A549 (cell line): Measurements from ENCODE around the gene ELF4. TPM values are rescaled to one million over a fixed set of nuclear protein-coding genes. Genes with fewer than 3 reads are reported as not detected.
A peak's percentile ranks its signal among the peaks of the same experiment; 100 is the strongest.

ENCODE experiments used
- ATAC-seq, 2 experiments: fragments of 200-7000 bp in 1 of 2; fragments of >200 bp in 1 of 2; cut with Nextera tagmentation in 1 of 2; cut with Tn5 transposase in 1 of 2; 3 replicates each; pipeline versions ENCODE4 v1.8.0 to v1.9.1; 2018 to 2020; ENCODE audit warnings: mild to moderate bottlenecking in 1 of 2, moderate library complexity in 1 of 2
- CTCF ChIA-PET: fragments of 300-600 bp; sonication (Branson Sonifier 250); formaldehyde crosslinking; extraction: SDS; loops from one replicate; lab custom pipeline; 2021; ENCODE audit warnings: antibody characterized with exemption, inconsistent platforms; lab: Yijun Ruan, JAX
- POLR2A ChIA-PET: fragments of 350-600 bp; formaldehyde crosslinking; extraction: SDS; loops from one replicate; lab custom pipeline; 2021; ENCODE audit warnings: antibody characterized with exemption, inconsistent platforms; lab: Yijun Ruan, JAX
- DNase-seq, 2 experiments: peaks; one replicate each; pipeline versions ENCODE4 v3.0.0 to v3.0.0-alpha.2; 2011 to 2016; ENCODE audit warnings: low read depth in 1 of 2, low spot score in 1 of 2
- FAIRE-seq: peaks from 2 replicates; lab custom pipeline; 2011; peaks lifted over from hg19 to GRCh38; lab: Jason Lieb, UNC
- H3K27ac ChIP-seq, 2 experiments: fragments of >200 bp; sonication (Bioruptor Twin); formaldehyde crosslinking; 3 replicates each; pipeline ENCODE4 v1.5.1; 2016 to 2017
- H3K4me1 ChIP-seq: fragments of >200 bp; sonication (Bioruptor Twin); formaldehyde crosslinking; 3 replicates; pipeline ENCODE4 v1.6.1; 2016
- H3K4me2 ChIP-seq: fragments of >200 bp; sonication (Bioruptor Twin); formaldehyde crosslinking; 3 replicates; pipeline ENCODE4 v1.6.1; 2016
- H3K4me3 ChIP-seq: fragments of >200 bp; sonication (Bioruptor Twin); formaldehyde crosslinking; 3 replicates; pipeline ENCODE4 v1.5.1; 2016
- H3K9me3 ChIP-seq: fragments of >200 bp; sonication (Bioruptor Twin); formaldehyde crosslinking; 3 replicates; pipeline ENCODE4 v1.6.1; 2016
- CBX8 ChIP-seq: fragments of 200-600 bp; sonication (generic); IDR thresholded peaks from 2 replicates; pipeline ENCODE4 v1.6.1; 2016
- FOSL2 ChIP-seq, 2 experiments: fragments of 450-650 bp in 1 of 2; fragments of >200 bp in 1 of 2; sonication (Bioruptor Twin) in 1 of 2; formaldehyde crosslinking; IDR thresholded peaks; 2 replicates each; pipeline versions ENCODE4 v1.5.0 to v1.6.1; 2016 to 2020; ENCODE audit warnings: mild to moderate bottlenecking in 1 of 2, moderate library complexity in 1 of 2
- HDAC2 ChIP-seq: fragments of 200-600 bp; sonication (generic); IDR thresholded peaks from 2 replicates; pipeline ENCODE4 v1.6.1; 2016
- MAZ ChIP-seq: fragments of 150-350 bp; IDR thresholded peaks from 2 replicates; pipeline ENCODE4 v1.6.1; 2014; ENCODE audit warnings: antibody characterized with exemption, low read depth, low read length, borderline replicate concordance
- MYC ChIP-seq: IDR thresholded peaks from 2 replicates; pipeline ENCODE4 v1.6.1; 2012; ENCODE audit warnings: mild to moderate bottlenecking, inconsistent platforms, low read length, improper control_type of control experiment, borderline replicate concordance
- PHF8 ChIP-seq: fragments of 200-600 bp; sonication (generic); IDR thresholded peaks from 2 replicates; pipeline ENCODE4 v1.6.1; 2016; ENCODE audit warnings: low read depth, mild to moderate bottlenecking, antibody characterized with exemption, moderate library complexity, borderline replicate concordance
- SMC3 ChIP-seq: fragments of >200 bp; sonication (Bioruptor Twin); formaldehyde crosslinking; IDR thresholded peaks from 3 replicates; pipeline ENCODE4 v1.6.1; 2018; ENCODE audit warnings: inconsistent platforms
- ZC3H11A ChIP-seq: fragments of 450-650 bp; IDR thresholded peaks from 2 replicates; pipeline ENCODE4 v1.6.1; 2014; ENCODE audit warnings: antibody characterized with exemption, mild to moderate bottlenecking
- WGBS: methylation state at CpG from one replicate; pipeline ENCODE4 v1.1.6; 2017; ENCODE audit errors: missing lambda C conversion rate; 5-methylcytosine and 5-hydroxymethylcytosine counted together
- polyA plus RNA-seq, 4 experiments: library from polyadenylated mRNA; depleted of rRNA in 3 of 4; stranded (reverse); fragments of >200 nt; fragmentation: RNase III in 1 of 4; extraction: RNeasy Plus Mini Kit Qiagen cat#74134 plus additional on column Dnase treatment in 1 of 4; gene quantifications; 2 replicates in 3 of 4; 3 replicates in 1 of 4; pipeline ENCODE4 v1.2.3, GENCODE V29; 2011 to 2017
- TF ChIP-seq, protein P1 (sequence below): fragments of 250-450 bp; sonication (Bioruptor Pico); IDR thresholded peaks from 2 replicates; pipeline ENCODE4 v1.5.0; 2021; ENCODE audit warnings: mild to moderate bottlenecking, moderate library complexity, borderline replicate concordance
- TF ChIP-seq, protein P2 (sequence below): fragments of >200 bp; sonication (Bioruptor Twin); formaldehyde crosslinking; IDR thresholded peaks from 3 replicates; pipeline ENCODE4 v1.5.1; 2016
- TF ChIP-seq, protein P3 (sequence below): IDR thresholded peaks from 2 replicates; pipeline ENCODE4 v1.6.1; 2012
- TF ChIP-seq, protein P4 (sequence below): fragments of >200 bp; sonication (Bioruptor Twin); formaldehyde crosslinking; IDR thresholded peaks from 2 replicates; pipeline ENCODE4 v1.6.1; 2016
- TF ChIP-seq, protein P5 (sequence below): fragments of >200 bp; sonication (Bioruptor Twin); formaldehyde crosslinking; IDR thresholded peaks from 3 replicates; pipeline ENCODE4 v1.6.1; 2016

Gene ELF4
- polyA plus RNA-seq, 2 of the 4 experiments (the other 2 are of a cell fraction), result 16.0 to 18.0 TPM

DNA sequence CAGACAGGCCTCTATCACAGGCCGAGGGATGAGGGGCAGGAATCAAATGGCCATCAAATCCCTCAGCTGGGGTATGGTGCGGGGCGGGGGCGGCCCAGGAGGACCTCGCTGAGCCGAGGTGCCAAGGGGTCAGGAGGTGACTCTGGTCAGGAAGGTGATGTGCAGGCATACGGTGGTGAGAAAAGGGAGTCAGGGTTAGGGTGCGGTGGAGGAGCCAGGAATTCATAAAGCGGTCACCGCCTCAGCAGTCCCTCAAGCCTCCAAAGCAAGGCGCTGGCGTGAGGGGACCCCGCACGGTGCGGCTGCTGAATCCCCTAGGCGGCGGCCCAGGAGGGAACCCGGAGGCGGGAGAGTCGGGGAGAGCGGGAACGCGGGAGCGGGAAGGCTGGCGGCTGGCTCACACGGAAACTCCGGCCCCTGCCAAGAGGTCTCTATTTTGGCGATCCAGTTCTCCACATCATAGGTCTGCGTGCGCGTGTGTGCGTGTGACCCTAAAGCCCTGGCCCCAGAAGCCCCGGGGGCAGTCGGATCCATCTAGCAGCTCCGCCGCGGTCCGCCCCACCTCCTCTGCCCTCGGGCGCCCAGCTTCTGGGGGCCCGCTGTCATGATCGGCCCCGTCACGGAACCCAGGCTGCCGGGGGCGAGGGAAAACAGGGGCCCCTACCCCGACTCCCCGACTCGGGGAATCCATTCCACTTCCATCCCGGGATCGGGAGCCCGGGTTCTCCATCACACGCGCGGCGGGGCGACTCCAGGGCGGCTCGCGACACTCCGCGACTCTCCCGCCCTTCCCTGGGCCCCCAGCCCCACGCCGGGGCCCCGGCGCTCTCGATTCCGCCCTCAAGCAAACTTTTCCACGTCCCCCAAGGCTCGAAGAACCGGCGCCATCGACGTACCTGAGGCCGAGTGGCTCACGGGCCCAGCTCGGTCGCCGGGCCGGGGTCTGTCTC, 593 bp downstream of the ELF4 start:
- peaks cover 45% of the 10 kb centered on the region for H3K4me1 ChIP-seq
- peak overlapping the region; percentile 99 for H3K4me2 ChIP-seq
- DNase-seq (peak in 1 of 2 experiments; percentile 17), FAIRE-seq (no peak), ATAC-seq (peak; percentile 11 to 23; a peak in 4 of 6 replicates)
- peak overlapping the region; percentile 85 to 98 for H3K27ac ChIP-seq
- POLR2A ChIA-PET, result interaction anchor here (0.5 to 1.3 kb wide), 6 partner anchors 11 to 178 kb away, joined by 3 to 11 read pairs (median 4); partner anchors contain the start of gene AIFM1
- CTCF ChIA-PET, result interaction anchor here (0.8 to 4.3 kb wide), 5 partner anchors 11 to 49 kb away, joined by 3 to 24 read pairs (median 4); no protein-coding TSS in a partner anchor
- 2% methylated on average over 33 of the region's 81 CpGs for WGBS
- H3K9me3 ChIP-seq, result no peaks in the 10 kb centered on the region
- H3K4me3 ChIP-seq, result peak overlapping the region; percentile 98
- TF ChIP-seq SMC3 (no peak), PHF8 (peak; percentile 38; the same call in 1 of the 2 replicates)
- TF ChIP-seq, protein P1, sequence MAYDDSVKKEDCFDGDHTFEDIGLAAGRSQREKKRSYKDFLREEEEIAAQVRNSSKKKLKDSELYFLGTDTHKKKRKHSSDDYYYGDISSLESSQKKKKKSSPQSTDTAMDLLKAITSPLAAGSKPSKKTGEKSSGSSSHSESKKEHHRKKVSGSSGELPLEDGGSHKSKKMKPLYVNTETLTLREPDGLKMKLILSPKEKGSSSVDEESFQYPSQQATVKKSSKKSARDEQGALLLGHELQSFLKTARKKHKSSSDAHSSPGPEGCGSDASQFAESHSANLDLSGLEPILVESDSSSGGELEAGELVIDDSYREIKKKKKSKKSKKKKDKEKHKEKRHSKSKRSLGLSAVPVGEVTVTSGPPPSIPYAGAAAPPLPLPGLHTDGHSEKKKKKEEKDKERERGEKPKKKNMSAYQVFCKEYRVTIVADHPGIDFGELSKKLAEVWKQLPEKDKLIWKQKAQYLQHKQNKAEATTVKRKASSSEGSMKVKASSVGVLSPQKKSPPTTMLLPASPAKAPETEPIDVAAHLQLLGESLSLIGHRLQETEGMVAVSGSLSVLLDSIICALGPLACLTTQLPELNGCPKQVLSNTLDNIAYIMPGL (CRISPR knock-in tag), result no peak

DNA sequence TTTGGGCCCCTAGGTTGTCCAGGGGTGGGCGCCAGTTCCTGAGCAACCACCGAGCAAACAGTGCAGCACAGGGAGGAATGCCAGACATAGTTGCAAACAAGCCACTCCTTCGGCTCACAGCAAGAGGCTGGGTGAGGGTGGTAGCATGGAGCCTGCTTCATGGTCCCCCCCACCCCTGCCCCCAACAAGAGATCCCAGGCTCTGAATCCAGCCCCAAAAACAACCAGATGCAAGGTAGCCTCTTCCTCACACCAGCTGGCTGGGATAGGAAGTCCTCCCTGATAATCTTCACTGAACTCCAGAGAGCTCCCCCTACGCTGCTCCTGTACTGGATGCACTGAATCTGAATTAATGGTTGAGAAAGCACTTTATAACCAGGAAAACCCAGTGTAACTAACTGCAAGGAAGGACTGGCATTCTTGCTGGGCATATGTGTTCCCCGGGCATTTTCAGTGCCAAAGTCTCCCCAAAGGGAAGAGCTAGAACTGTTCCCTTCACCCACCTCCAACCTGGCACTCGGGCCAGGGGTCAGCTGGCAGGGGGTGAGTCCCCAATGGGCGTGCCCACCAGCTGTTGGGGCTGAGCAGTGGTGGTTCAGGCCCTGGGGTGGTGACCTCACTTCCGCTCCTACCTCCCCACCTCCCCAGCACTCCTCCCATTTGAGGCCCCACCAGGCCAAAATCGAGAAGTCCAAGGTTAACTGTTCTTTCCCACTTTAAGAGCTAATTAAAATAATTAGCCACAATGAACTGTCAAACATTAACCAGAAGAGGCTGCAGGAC, 1.5 kb downstream of the ELF4 start:
- TF ChIP-seq, protein P2, sequence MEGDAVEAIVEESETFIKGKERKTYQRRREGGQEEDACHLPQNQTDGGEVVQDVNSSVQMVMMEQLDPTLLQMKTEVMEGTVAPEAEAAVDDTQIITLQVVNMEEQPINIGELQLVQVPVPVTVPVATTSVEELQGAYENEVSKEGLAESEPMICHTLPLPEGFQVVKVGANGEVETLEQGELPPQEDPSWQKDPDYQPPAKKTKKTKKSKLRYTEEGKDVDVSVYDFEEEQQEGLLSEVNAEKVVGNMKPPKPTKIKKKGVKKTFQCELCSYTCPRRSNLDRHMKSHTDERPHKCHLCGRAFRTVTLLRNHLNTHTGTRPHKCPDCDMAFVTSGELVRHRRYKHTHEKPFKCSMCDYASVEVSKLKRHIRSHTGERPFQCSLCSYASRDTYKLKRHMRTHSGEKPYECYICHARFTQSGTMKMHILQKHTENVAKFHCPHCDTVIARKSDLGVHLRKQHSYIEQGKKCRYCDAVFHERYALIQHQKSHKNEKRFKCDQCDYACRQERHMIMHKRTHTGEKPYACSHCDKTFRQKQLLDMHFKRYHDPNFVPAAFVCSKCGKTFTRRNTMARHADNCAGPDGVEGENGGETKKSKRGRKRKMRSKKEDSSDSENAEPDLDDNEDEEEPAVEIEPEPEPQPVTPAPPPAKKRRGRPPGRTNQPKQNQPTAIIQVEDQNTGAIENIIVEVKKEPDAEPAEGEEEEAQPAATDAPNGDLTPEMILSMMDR, result peak; percentile 20; the same call in 1 of the 3 replicates
- TF ChIP-seq, protein P3, sequence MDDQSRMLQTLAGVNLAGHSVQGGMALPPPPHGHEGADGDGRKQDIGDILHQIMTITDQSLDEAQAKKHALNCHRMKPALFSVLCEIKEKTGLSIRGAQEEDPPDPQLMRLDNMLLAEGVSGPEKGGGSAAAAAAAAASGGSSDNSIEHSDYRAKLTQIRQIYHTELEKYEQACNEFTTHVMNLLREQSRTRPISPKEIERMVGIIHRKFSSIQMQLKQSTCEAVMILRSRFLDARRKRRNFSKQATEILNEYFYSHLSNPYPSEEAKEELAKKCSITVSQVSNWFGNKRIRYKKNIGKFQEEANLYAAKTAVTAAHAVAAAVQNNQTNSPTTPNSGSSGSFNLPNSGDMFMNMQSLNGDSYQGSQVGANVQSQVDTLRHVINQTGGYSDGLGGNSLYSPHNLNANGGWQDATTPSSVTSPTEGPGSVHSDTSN, result peak; percentile 69; the same call in 1 of the 2 replicates
- TF ChIP-seq, protein P4, sequence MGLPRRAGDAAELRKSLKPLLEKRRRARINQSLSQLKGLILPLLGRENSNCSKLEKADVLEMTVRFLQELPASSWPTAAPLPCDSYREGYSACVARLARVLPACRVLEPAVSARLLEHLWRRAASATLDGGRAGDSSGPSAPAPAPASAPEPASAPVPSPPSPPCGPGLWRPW, result no peak
- no peak for TF ChIP-seq HDAC2
- no peak for TF ChIP-seq FOSL2 (IDR thresholded peaks at IDR 0.05)
- 0 out of 2 replicates have a peak, but pooled peaks have one; percentile 15 for TF ChIP-seq FOSL2 (CRISPR knock-in tag; IDR thresholded peaks at IDR 0.05)
- no peak for TF ChIP-seq MYC
- FAIRE-seq, result peak; percentile 86

DNA sequence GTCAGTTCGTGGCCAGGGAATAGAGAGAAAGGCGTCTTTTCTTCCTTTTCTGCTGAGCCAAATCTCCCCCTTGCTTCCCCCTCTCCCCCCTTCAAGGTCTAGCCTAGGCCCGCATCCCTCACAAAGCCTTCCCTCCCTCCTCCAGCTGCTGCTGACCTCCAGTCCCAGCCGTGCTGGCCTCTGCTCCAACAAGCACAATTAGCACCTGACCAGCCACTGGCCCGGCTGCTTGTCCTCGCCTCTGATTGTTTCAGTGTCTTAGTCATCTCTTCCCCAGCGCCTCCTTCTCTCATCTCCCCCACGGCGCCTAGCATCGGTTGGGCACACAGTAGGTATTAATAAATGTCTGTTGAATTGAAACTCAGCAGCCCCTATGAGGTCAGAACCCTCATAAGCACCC, 4.2 kb downstream of the ELF4 start:
- CTCF ChIA-PET, result interaction anchor here (4.3 kb wide), 1 partner anchor 26 kb away, joined by 24 read pairs; no protein-coding TSS in a partner anchor
- H3K4me3 ChIP-seq, result no peak overlapping the region
- H3K9me3 ChIP-seq, result no peaks in the 10 kb centered on the region
- no peak for FAIRE-seq
- peak overlapping the region in 1 of 2 experiments; percentile 51; a peak in 2 of 6 replicates for H3K27ac ChIP-seq
- WGBS, result 64% methylated on average over 10 of the region's 10 CpGs
- DNase-seq, result no peak
- POLR2A ChIA-PET, result no interaction called here
- H3K4me2 ChIP-seq, result 0 out of 3 replicates have a peak overlapping the region, but pooled peaks have one; percentile 5
- ATAC-seq, result no peak
- H3K4me1 ChIP-seq, result peaks cover 36% of the 10 kb centered on the region
- TF ChIP-seq, protein P5, sequence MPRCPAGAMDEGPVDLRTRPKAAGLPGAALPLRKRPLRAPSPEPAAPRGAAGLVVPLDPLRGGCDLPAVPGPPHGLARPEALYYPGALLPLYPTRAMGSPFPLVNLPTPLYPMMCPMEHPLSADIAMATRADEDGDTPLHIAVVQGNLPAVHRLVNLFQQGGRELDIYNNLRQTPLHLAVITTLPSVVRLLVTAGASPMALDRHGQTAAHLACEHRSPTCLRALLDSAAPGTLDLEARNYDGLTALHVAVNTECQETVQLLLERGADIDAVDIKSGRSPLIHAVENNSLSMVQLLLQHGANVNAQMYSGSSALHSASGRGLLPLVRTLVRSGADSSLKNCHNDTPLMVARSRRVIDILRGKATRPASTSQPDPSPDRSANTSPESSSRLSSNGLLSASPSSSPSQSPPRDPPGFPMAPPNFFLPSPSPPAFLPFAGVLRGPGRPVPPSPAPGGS, result no peak
- TF ChIP-seq PHF8 (no peak), MAZ (no peak), CBX8 (no peak), ZC3H11A (no peak)
- TF ChIP-seq, protein P3, result no peak
- TF ChIP-seq, protein P4, result no peak
- TF ChIP-seq, protein P1 (CRISPR knock-in tag), result no peak

More for the DNA sequence above, 1.5 kb downstream of the ELF4 start:
- ChIA-PET POLR2A (interaction anchor here (0.5 to 1.2 kb wide), 6 partner anchors 12 to 1928 kb away, joined by 3 to 11 read pairs (median 4); partner anchors contain the start of gene AIFM1), CTCF (interaction anchor here (0.8 to 4.3 kb wide), 5 partner anchors 12 to 87 kb away, joined by 3 to 24 read pairs (median 4); no protein-coding TSS in a partner anchor)
- DNase-seq (peak; percentile 74 to 76), ATAC-seq (peak; percentile 62 to 85)
- WGBS, result 2% methylated on average over 8 of the region's 9 CpGs
- peak overlapping the region; percentile 99 for H3K4me2 ChIP-seq
- H3K4me1 ChIP-seq, result peaks cover 40% of the 10 kb centered on the region
- H3K9me3 ChIP-seq, result no peaks in the 10 kb centered on the region
- H3K4me3 ChIP-seq, result peak overlapping the region; percentile 98
- H3K27ac ChIP-seq, result peak overlapping the region; percentile 85 to 98
